HFF-Myc (cell line): ENCODE results near the gene FOXE1.

Source experiments
- DNase-seq: peaks from one replicate; pipeline ENCODE4 v3.0.0-alpha.2; 2011; ENCODE audit warnings: low read depth; ENCODE audit errors: extremely low read depth
- H3K4me3 ChIP-seq: replicated peaks from 2 replicates; pipeline ENCODE4 v1.5.1; 2011; ENCODE audit warnings: low read depth, mild to moderate bottlenecking, control low read depth, low read length
- TF ChIP-seq, protein P1 (sequence below): IDR thresholded peaks from 2 replicates; pipeline ENCODE4 v1.5.1; 2012; ENCODE audit warnings: mild to moderate bottlenecking, low read depth, low read length, control low read depth; ENCODE audit errors: missing control alignments

FOXE1 gene

DNA sequence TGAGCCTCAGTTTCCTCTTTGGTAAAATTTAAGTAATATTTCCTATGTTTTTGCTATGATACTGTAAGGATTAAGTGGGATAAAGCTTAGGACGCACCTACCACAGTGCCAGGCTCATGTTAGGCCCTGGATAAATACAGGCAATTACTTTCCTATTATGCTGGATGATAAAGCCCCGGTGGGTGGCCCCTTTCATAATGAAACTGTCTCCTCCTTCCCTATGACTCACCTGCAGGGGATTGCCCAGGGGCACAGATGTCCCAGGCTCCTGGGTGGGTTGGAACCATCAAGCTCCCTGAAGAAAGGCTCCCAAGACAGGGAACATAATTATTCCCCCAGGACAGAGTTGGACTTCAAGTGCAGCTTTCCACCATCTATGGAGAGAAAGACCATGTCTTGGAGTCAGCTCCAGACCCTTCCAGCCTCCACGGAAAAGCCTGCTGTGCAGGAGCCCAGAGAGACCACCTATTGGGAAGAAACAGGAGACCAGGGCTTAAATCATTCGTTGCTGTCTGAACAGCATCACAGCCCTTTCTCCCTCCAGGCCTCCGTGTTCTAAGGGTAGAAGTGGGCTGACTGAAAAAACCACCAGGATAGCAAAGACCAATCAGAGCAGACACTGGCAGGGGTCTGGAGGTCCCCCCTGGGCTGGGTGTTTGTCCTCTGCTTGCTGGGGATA is 43.2 kb upstream of the FOXE1 start:
- TF ChIP-seq, protein P1, sequence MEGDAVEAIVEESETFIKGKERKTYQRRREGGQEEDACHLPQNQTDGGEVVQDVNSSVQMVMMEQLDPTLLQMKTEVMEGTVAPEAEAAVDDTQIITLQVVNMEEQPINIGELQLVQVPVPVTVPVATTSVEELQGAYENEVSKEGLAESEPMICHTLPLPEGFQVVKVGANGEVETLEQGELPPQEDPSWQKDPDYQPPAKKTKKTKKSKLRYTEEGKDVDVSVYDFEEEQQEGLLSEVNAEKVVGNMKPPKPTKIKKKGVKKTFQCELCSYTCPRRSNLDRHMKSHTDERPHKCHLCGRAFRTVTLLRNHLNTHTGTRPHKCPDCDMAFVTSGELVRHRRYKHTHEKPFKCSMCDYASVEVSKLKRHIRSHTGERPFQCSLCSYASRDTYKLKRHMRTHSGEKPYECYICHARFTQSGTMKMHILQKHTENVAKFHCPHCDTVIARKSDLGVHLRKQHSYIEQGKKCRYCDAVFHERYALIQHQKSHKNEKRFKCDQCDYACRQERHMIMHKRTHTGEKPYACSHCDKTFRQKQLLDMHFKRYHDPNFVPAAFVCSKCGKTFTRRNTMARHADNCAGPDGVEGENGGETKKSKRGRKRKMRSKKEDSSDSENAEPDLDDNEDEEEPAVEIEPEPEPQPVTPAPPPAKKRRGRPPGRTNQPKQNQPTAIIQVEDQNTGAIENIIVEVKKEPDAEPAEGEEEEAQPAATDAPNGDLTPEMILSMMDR: no peak
- no peak overlapping the region for H3K4me3 ChIP-seq
- no peak for DNase-seq

DNA sequence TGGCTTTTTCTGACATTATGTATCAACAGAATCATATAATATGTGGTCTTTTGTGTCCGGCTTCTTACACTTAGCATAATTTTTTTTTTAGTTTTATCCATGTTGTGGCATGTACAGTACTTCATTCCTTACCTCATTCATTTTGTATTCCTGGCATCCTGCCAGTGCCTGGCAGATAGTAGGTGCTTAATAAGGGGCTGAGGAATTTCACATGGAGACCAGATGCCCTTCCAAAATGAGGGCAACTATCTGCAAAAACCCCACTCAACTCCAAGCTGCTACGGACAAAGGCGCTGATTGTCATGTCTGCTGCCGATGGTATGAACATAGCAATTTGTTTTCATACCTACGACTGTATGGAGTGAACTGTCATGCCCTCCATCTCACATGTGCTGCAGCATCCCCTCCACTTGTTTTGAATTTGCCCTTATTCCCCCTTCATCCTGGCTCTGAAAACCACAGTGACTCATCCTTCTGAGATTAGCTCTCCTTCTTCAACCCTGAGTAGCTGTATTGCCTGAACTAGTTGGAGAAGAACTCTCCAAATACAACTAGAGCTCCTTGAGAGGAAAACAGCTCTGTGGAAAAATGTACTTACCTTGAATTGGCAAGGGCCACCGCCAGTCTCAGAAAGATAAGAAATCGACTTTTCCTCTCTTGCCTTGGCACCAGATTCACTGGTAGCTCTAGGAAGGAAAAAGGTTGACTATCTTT is 41.3 kb upstream of the FOXE1 start:
- TF ChIP-seq, protein P1: no peak
- peak; percentile 41 for DNase-seq
- H3K4me3 ChIP-seq: no peak overlapping the region

DNA sequence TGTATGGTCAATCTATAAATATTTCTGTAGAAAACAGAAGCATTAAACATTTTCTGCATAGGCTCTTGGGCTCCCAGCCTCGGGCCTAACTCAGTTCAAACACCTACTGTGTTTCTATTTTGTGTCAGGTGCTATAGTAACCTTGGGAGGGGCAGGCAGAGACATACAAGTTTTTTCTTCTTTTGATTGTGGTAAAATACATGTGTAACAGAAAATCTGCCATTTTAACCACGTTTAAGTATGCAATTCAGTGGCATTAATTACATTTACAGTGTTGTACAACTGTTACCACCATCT is 40.8 kb upstream of the FOXE1 start:
- H3K4me3 ChIP-seq: no peak overlapping the region
- TF ChIP-seq, protein P1: no peak
- no peak for DNase-seq

DNA sequence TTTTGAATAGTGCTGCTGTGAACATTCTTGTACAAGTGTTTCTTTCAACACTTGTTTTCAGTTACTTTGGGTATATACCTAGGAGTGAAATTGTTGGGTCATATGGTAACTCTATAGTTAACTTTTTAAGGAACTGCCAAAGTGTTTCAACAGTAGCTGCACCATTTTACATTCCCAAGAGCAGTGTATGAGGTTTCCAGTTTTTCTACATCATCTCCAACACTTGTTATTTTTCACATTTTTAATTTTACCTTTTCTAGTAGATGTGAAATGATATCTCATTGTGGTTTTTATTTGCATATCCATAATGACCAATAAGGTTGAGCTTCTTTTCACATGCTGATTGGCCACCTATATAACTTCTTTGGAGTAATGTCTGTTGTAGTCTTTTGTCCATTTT is 40.0 kb upstream of the FOXE1 start:
- no peak for DNase-seq
- H3K4me3 ChIP-seq: no peak overlapping the region
- TF ChIP-seq, protein P1: no peak

DNA sequence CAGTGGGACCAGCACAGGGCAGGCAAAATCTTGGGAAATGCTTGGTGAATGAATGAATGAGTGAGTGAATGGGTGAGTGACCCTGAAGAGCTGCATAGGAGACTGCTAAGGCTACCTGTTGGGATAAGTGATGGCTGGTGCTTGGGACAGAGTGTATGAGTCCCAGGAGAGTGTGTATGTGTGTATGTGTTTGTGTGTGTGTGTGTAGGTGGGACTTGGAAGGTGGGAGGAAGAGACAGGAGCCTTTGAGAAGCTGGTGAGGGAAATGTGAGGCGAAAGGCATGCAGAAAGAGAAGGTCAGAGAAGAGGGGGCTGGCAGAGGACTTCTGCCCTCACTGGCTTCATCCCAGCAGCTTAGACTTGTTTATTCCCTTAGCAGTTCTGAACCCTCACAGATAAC is 33.3 kb upstream of the FOXE1 start:
- TF ChIP-seq, protein P1: no peak
- H3K4me3 ChIP-seq: no peak overlapping the region
- no peak for DNase-seq

DNA sequence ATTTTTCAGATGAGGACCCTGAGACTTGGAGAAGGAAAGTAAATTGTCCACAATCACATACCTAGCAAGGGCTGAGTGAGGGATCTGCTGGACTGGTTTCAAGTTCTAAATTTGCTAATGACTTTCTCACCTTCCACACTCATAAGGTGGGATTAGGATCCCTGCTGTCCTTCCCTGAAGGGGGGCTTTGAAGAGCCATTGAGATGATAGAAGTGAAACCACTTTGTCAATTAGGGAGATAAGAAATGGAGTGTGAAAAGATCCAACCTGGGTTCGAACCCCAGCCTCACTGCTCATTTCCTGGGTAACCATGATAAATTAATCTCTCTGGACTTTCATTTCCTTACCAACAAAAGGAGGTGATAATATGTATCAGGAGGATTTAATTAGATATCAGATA is 32.7 kb upstream of the FOXE1 start:
- no peak for DNase-seq
- no peak overlapping the region for H3K4me3 ChIP-seq
- TF ChIP-seq, protein P1: no peak
